Endodermal cell (in vitro differentiated cells): ENCODE data around the gene PPM1J. TPM values are rescaled to one million over a fixed set of nuclear protein-coding genes. Genes with fewer than 3 reads are reported as not detected.
A peak's percentile ranks its signal among the peaks of the same experiment; 100 is the strongest.

ENCODE experiments used
- DNase-seq: peaks from one replicate; pipeline ENCODE4 v3.0.0-alpha.2; 2017
- H3K27ac ChIP-seq: 2 replicates; pipeline ENCODE4 v1.5.1; 2013; ENCODE audit warnings: mild to moderate bottlenecking, low read depth, low read length, moderate library complexity
- H3K27me3 ChIP-seq: 2 replicates; pipeline ENCODE4 v1.6.1; 2013; ENCODE audit warnings: mild to moderate bottlenecking, low read length, moderate library complexity; ENCODE audit not compliant: insufficient read depth, control insufficient read depth, poor library complexity, severe bottlenecking
- H3K36me3 ChIP-seq: 2 replicates; pipeline ENCODE4 v1.7.0; 2013; ENCODE audit warnings: mild to moderate bottlenecking, low read length, moderate library complexity; ENCODE audit not compliant: control insufficient read depth, insufficient read depth
- H3K4me1 ChIP-seq: one replicate; pipeline ENCODE4 v1.7.0; 2013; ENCODE audit warnings: low read length; ENCODE audit not compliant: control insufficient read depth, insufficient read depth
- H3K4me3 ChIP-seq: 2 replicates; pipeline ENCODE4 v1.5.1; 2013; ENCODE audit warnings: mild to moderate bottlenecking, low read length, moderate library complexity
- H3K9ac ChIP-seq: 2 replicates; pipeline ENCODE4 v1.6.1; 2013; ENCODE audit warnings: mild to moderate bottlenecking, low read length, moderate library complexity; ENCODE audit not compliant: poor library complexity, severe bottlenecking; ENCODE audit errors: extremely low read depth
- H3K9me3 ChIP-seq: 2 replicates; pipeline ENCODE4 v1.6.1; 2013; ENCODE audit warnings: mild to moderate bottlenecking, low read length, moderate library complexity; ENCODE audit not compliant: control insufficient read depth
- H3K27ac Mint-ChIP-seq: 2 replicates; pipeline ENCODE4 v1.8.0; 2020; ENCODE audit warnings: mixed read lengths
- H3K27me3 Mint-ChIP-seq: 2 replicates; pipeline ENCODE4 v1.8.0; 2021; ENCODE audit warnings: mild to moderate bottlenecking, mixed read lengths; ENCODE audit not compliant: insufficient read depth
- H3K36me3 Mint-ChIP-seq: 2 replicates; pipeline ENCODE4 v1.8.0; 2020; ENCODE audit warnings: low read depth, mixed read lengths
- H3K4me1 Mint-ChIP-seq: 2 replicates; pipeline ENCODE4 v1.8.0; 2020; ENCODE audit warnings: mixed read lengths
- H3K4me3 Mint-ChIP-seq: 2 replicates; pipeline ENCODE4 v1.8.0; 2020; ENCODE audit warnings: mild to moderate bottlenecking, moderate library complexity, mixed read lengths
- H3K9me3 Mint-ChIP-seq: 2 replicates; pipeline ENCODE4 v1.8.0; 2020; ENCODE audit warnings: mild to moderate bottlenecking, mixed read lengths
- WGBS, 2 experiments: methylation state at CpG; one replicate each; pipeline versions ENCODE4 v1.1.5 to v1.1.7; 2013; ENCODE audit warnings: missing lambda C conversion rate in 2 of 2, mixed read lengths in 1 of 2; ENCODE audit not compliant: insufficient coverage in 1 of 2, insufficient read length in 1 of 2; 5-methylcytosine and 5-hydroxymethylcytosine counted together
- total RNA-seq, 2 donors: library from RNA; stranded (reverse); fragmentation: NEBNext Ultra II Directional in 1 of 2; extraction: Animal tissue kit (Norgen Biotek cat#: 25700) in 1 of 2; gene quantifications; 2 replicates in 1 of 2; 3 replicates in 1 of 2; pipeline ENCODE4 v1.2.1, GENCODE V29; 2021
- TF ChIP-seq, protein P1 (sequence below): fragments of 200-600 bp; sonication (generic); conservative IDR thresholded peaks from 2 replicates; pipeline ENCODE4 v1.5.0; 2021; ENCODE audit warnings: antibody characterized with exemption, mild to moderate bottlenecking

The PPM1J gene
- total RNA-seq, 2 donors from 2014 or later: 3.1 to 5.7 TPM

DNA sequence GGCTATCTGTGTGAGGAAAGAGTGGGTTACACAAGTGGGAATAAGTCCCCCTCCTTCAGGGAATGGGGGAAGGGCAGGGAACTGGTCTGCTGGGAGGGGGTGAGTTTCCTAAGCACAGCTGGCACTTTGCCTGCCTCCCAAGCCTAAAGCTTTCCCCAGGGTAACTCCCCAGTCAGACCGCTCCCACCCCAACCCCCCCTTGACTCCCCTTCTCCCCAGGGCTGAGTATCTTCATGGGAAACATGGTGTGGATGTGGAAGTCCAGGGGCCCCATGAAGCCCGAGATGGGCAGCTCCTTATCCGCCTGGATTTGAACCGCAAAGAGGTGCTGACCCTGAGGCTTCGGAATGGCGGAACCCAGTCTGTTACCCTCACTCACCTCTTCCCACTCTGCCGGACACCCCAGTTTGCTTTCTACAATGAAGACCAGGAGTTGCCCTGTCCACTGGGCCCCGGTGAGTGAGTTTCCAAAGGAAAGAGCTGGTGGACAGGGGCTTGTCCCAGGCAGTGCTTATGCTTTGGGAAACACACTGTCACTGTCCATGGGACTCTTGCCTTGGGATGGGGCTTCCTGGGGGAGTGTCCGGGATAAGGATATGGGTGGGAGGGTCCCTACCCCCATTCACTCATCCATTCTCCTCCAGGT, 25.8 kb downstream of the PPM1J start:
- TF ChIP-seq, protein P1, sequence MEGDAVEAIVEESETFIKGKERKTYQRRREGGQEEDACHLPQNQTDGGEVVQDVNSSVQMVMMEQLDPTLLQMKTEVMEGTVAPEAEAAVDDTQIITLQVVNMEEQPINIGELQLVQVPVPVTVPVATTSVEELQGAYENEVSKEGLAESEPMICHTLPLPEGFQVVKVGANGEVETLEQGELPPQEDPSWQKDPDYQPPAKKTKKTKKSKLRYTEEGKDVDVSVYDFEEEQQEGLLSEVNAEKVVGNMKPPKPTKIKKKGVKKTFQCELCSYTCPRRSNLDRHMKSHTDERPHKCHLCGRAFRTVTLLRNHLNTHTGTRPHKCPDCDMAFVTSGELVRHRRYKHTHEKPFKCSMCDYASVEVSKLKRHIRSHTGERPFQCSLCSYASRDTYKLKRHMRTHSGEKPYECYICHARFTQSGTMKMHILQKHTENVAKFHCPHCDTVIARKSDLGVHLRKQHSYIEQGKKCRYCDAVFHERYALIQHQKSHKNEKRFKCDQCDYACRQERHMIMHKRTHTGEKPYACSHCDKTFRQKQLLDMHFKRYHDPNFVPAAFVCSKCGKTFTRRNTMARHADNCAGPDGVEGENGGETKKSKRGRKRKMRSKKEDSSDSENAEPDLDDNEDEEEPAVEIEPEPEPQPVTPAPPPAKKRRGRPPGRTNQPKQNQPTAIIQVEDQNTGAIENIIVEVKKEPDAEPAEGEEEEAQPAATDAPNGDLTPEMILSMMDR: no peak
- H3K27me3 Mint-ChIP-seq: no peaks in the 10 kb centered on the region
- Histone ChIP-seq H3K4me3 (no peak overlapping the region), H3K4me1 (no peaks in the 10 kb centered on the region), H3K9ac (no peak overlapping the region), H3K36me3 (peaks cover 46% of the 10 kb centered on the region), H3K9me3 (no peaks in the 10 kb centered on the region), H3K27me3 (no peaks in the 10 kb centered on the region), H3K27ac (no peak overlapping the region)
- no peak overlapping the region for H3K4me3 Mint-ChIP-seq
- H3K4me1 Mint-ChIP-seq: peaks cover 9% of the 10 kb centered on the region
- peaks cover 47% of the 10 kb centered on the region for H3K36me3 Mint-ChIP-seq
- H3K9me3 Mint-ChIP-seq: no peaks in the 10 kb centered on the region
- no peak for DNase-seq
- WGBS, 2 experiments: 94 to 100% methylated on average over 1 to 8 of the region's 9 CpGs
- no peak overlapping the region for H3K27ac Mint-ChIP-seq

DNA sequence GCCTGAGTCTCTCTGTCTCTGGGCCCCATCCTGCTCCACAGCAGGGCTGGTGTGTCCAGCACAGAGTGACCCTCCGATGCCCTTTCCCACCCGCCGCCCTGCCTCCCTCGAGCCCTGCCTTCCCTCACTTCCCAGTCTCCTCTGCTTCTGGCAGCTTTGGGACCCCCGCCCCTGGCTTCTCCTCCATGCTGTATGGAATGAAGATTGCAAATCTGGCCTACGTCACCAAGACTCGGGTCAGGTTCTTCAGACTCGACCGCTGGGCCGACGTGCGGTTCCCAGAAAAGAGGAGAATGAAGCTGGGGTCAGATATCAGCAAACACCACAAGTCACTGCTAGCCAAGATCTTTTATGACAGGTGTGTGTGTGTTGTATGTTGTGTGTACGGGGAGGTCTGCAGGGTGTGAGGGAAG, 26.3 kb downstream of the PPM1J start:
- no peak for DNase-seq
- TF ChIP-seq, protein P1: no peak
- H3K36me3 Mint-ChIP-seq: peaks cover 46% of the 10 kb centered on the region
- peaks cover 9% of the 10 kb centered on the region for H3K4me1 Mint-ChIP-seq
- H3K9me3 Mint-ChIP-seq: no peaks in the 10 kb centered on the region
- no peak overlapping the region for H3K27ac ChIP-seq
- H3K36me3 ChIP-seq: peaks cover 41% of the 10 kb centered on the region
- H3K27ac Mint-ChIP-seq: no peak overlapping the region
- H3K9ac ChIP-seq: no peak overlapping the region
- no peak overlapping the region for H3K4me3 Mint-ChIP-seq
- no peaks in the 10 kb centered on the region for H3K27me3 Mint-ChIP-seq
- H3K9me3 ChIP-seq: no peaks in the 10 kb centered on the region
- no peaks in the 10 kb centered on the region for H3K4me1 ChIP-seq
- no peak overlapping the region for H3K4me3 ChIP-seq
- WGBS, 2 experiments: 83 to 89% methylated on average over 3 to 13 of the region's 13 CpGs
- H3K27me3 ChIP-seq: no peaks in the 10 kb centered on the region

DNA sequence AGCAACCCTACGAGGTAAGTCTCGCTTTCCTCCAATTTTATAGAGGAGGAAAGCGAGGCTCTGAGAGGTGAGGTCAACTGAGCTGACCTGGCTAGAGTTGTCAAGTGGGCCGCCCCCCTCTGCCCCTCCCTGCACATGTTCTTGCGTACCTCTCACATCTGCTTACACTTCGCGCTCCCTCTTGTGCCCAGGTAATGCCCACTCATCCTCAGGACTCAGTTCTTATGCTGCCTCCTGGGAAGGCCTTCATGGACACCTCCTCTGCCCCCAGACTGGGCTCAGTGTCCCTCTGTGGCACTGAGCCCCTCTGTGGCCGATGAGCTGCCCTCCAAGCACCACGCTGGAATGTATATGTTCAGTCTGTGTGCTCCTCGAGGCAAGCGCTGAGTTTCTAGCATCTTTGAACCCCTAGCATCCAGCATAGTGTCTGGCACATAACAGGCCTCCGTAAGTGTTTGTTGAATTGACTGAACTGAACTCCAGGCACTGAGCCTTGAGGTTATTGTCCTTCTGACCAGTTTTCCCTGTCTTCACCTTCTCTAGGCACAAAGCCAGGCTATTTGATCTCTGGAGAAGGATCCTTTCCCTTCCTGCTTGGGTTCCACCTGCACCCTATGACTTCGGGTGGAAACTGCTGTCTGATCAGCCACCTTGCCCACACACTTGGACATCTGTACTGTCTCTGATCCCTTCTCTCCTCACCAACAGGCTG, 27.2 kb downstream of the PPM1J start:
- Histone ChIP-seq H3K9ac (no peak overlapping the region), H3K36me3 (peaks cover 36% of the 10 kb centered on the region), H3K4me1 (no peaks in the 10 kb centered on the region), H3K4me3 (no peak overlapping the region), H3K9me3 (no peaks in the 10 kb centered on the region), H3K27me3 (no peaks in the 10 kb centered on the region), H3K27ac (no peak overlapping the region)
- Mint-ChIP-seq H3K27ac (peak overlapping the region; percentile 49), H3K4me3 (no peak overlapping the region), H3K27me3 (no peaks in the 10 kb centered on the region), H3K4me1 (peaks cover 9% of the 10 kb centered on the region), H3K36me3 (peaks cover 48% of the 10 kb centered on the region), H3K9me3 (no peaks in the 10 kb centered on the region)
- WGBS, 2 experiments: 96 to 98% methylated on average over 9 to 13 of the region's 13 CpGs
- TF ChIP-seq, protein P1: no peak
- DNase-seq: no peak
